IMR-90 (cell line): ENCODE measurements around the gene DEF6. TPM values are rescaled to one million over a fixed set of nuclear protein-coding genes. Genes with fewer than 3 reads are reported as not detected.

Experiments used
- ATAC-seq: fragments of 200-7000 bp; cut with Tn5 transposase; 2 replicates; pipeline ENCODE4 v1.9.1; 2020; ENCODE audit warnings: low read depth, mild to moderate bottlenecking, moderate library complexity
- BruUV-seq: library from RNA; stranded (reverse); fragments of 400-500 nt; replicated peaks from 2 replicates; lab custom pipeline; 2021; lab: Mats Ljungman, UMichigan
- CTCF ChIA-PET: fragments of 300-600 bp; formaldehyde crosslinking; extraction: SDS; loops from one replicate; lab custom pipeline; 2021; ENCODE audit warnings: antibody characterized with exemption; lab: Yijun Ruan, JAX
- POLR2A ChIA-PET: fragments of 300-600 bp; sonication (Branson Sonifier 250); formaldehyde crosslinking; loops from one replicate; lab custom pipeline; 2022; ENCODE audit warnings: antibody characterized with exemption; ENCODE audit not compliant: unreplicated experiment; lab: Charles Lee
- DNase-seq: peaks from one replicate; pipeline ENCODE4 v3.0.0; 2013
- H2AFZ ChIP-seq: replicated peaks from 2 replicates; pipeline ENCODE3; 2013; ENCODE audit warnings: low read length, mild to moderate bottlenecking; ENCODE audit not compliant: poor library complexity
- H2AK5ac ChIP-seq: 2 replicates; pipeline ENCODE4 v1.6.1; 2013; ENCODE audit warnings: low read depth, low read length, inconsistent platforms
- H2AK9ac ChIP-seq: replicated peaks from 2 replicates; pipeline ENCODE3; 2013; ENCODE audit warnings: mild to moderate bottlenecking, low read depth, low read length, moderate library complexity; ENCODE audit not compliant: poor library complexity
- H2BK120ac ChIP-seq: 2 replicates; pipeline ENCODE4 v1.6.1; 2013; ENCODE audit warnings: low read depth, low read length, inconsistent platforms
- H2BK15ac ChIP-seq: 3 replicates; pipeline ENCODE4 v1.6.1; 2013; ENCODE audit warnings: low read depth, low read length, inconsistent platforms
- H2BK20ac ChIP-seq: 2 replicates; pipeline ENCODE4 v1.6.1; 2013; ENCODE audit warnings: low read depth, mild to moderate bottlenecking, inconsistent platforms, low read length, moderate library complexity
- H2BK5ac ChIP-seq: 2 replicates; pipeline ENCODE4 v1.6.1; 2013; ENCODE audit warnings: mild to moderate bottlenecking, low read depth, low read length, inconsistent platforms; ENCODE audit not compliant: poor library complexity, severe bottlenecking
- H3K14ac ChIP-seq: replicated peaks from 2 replicates; pipeline ENCODE4 v1.6.1; 2013; ENCODE audit warnings: low read depth, low read length, inconsistent platforms
- H3K18ac ChIP-seq: 2 replicates; pipeline ENCODE4 v1.6.1; 2013; ENCODE audit warnings: low read depth, low read length, control low read depth
- H3K23ac ChIP-seq: 2 replicates; pipeline ENCODE4 v1.6.1; 2013; ENCODE audit warnings: low read depth, low read length, inconsistent platforms
- H3K27ac ChIP-seq: 2 replicates; pipeline ENCODE4 v1.5.1; 2013; ENCODE audit warnings: mild to moderate bottlenecking, control low read depth, low read length; ENCODE audit not compliant: insufficient read depth
- H3K27me3 ChIP-seq: 2 replicates; pipeline ENCODE4 v1.6.1; 2013; ENCODE audit warnings: low read length; ENCODE audit not compliant: control insufficient read depth, insufficient read depth
- H3K36me3 ChIP-seq: 2 replicates; pipeline ENCODE4 v1.6.1; 2013; ENCODE audit warnings: low read length, mixed read lengths; ENCODE audit not compliant: control insufficient read depth, insufficient read depth
- H3K4ac ChIP-seq: 2 replicates; pipeline ENCODE4 v1.6.1; 2013; ENCODE audit warnings: low read depth, low read length, inconsistent platforms
- H3K4me1 ChIP-seq: 2 replicates; pipeline ENCODE4 v1.6.1; 2013; ENCODE audit warnings: low read length, mixed read lengths; ENCODE audit not compliant: control insufficient read depth, insufficient read depth
- H3K4me2 ChIP-seq: 2 replicates; pipeline ENCODE4 v1.6.1; 2013; ENCODE audit warnings: low read depth, mild to moderate bottlenecking, control low read depth, low read length, moderate library complexity
- H3K4me3 ChIP-seq: 2 replicates; pipeline ENCODE4 v1.5.1; 2013; ENCODE audit warnings: low read depth, mild to moderate bottlenecking, control low read depth, low read length, moderate library complexity; ENCODE audit not compliant: insufficient read depth
- H3K56ac ChIP-seq: 2 replicates; pipeline ENCODE4 v1.6.1; 2013; ENCODE audit warnings: low read length, inconsistent platforms; ENCODE audit not compliant: insufficient read depth; ENCODE audit errors: extremely low read depth
- H3K79me1 ChIP-seq, 2 experiments: 2 replicates each; pipeline ENCODE4 v1.6.1; 2013; ENCODE audit warnings: low read length in 2 of 2, inconsistent platforms in 1 of 2, low read depth in 1 of 2
- H3K9ac ChIP-seq: 2 replicates; pipeline ENCODE4 v1.6.1; 2013; ENCODE audit warnings: low read depth, low read length, control low read depth
- H3K9me1 ChIP-seq: 2 replicates; pipeline ENCODE4 v1.6.1; 2013; ENCODE audit warnings: low read length, inconsistent platforms; ENCODE audit not compliant: insufficient read depth
- H3K9me3 ChIP-seq: 2 replicates; pipeline ENCODE4 v1.6.1; 2013; ENCODE audit warnings: low read length; ENCODE audit not compliant: control insufficient read depth, insufficient read depth
- H4K20me1 ChIP-seq: 2 replicates; pipeline ENCODE4 v1.6.1; 2013; ENCODE audit warnings: low read length, inconsistent platforms; ENCODE audit not compliant: insufficient read depth
- H4K5ac ChIP-seq: 2 replicates; pipeline ENCODE4 v1.6.1; 2013; ENCODE audit warnings: mild to moderate bottlenecking, low read depth, low read length, control low read depth
- H4K8ac ChIP-seq, 2 experiments: 2 replicates each; pipeline ENCODE4 v1.6.1; 2013; ENCODE audit warnings: low read depth in 2 of 2, low read length in 2 of 2, control low read depth in 1 of 2, inconsistent platforms in 1 of 2
- H4K91ac ChIP-seq: 2 replicates; pipeline ENCODE4 v1.6.1; 2013; ENCODE audit warnings: low read depth, low read length, inconsistent platforms; ENCODE audit not compliant: insufficient read depth
- CHD1 ChIP-seq: IDR thresholded peaks from 2 replicates; pipeline ENCODE4 v1.6.1; 2012; ENCODE audit warnings: low read depth, low read length, improper control_type of control experiment
- WGBS, 2 experiments: methylation state at CpG; one replicate each; pipeline versions ENCODE4 v1.1.5 to v1.1.7; 2013; ENCODE audit warnings: missing lambda C conversion rate in 2 of 2; ENCODE audit not compliant: insufficient read length in 1 of 2; ENCODE audit errors: extremely low coverage in 2 of 2; 5-methylcytosine and 5-hydroxymethylcytosine counted together
- dilution Hi-C: fragments of 300-500 bp; cut with HindIII; formaldehyde crosslinking; loops from one replicate; pipeline ENCODE4 v1.14.3; 2018; ENCODE audit warnings: low sequenced_read_pairs; ENCODE audit not compliant: unreplicated experiment
- in situ Hi-C: fragments of 300-500 bp; cut with MboI; formaldehyde crosslinking; loops from 3 replicates; pipeline ENCODE4 v1.14.3; 2019; ENCODE audit warnings: low sequenced_read_pairs, inconsistent platforms, mixed read lengths
- intact Hi-C: fragments of 100-400 bp; cut with micrococcal nuclease; formaldehyde crosslinking; loops from 2 replicates; pipeline ENCODE4 v1.10.0; 2022
- polyA plus RNA-seq, 3 experiments: library from polyadenylated mRNA; depleted of rRNA; stranded (reverse); fragments of >200 nt; gene quantifications; 2 replicates each; pipeline ENCODE4 v1.2.3, GENCODE V29; 2012; ENCODE audit warnings: low replicate concordance in 1 of 3
- total RNA-seq: library from RNA; depleted of rRNA; stranded (reverse); fragments of >200 nt; gene quantifications from 2 replicates; pipeline ENCODE4 v1.2.3, GENCODE V29; 2012

Gene DEF6
- total and polyA plus RNA-seq, 2 of the 4 experiments (the other 2 are of a cell fraction) = 2.5 to 4.2 TPM

GRCh38 chr6:35320031-35320410, 22.4 kb downstream of the DEF6 start:
- H3K4me2 ChIP-seq = no peak overlapping the region
- intact Hi-C loops = no loop called here
- WGBS, 2 experiments = no CpG with 5 or more reads among the region's 2 CpGs
- H2BK20ac ChIP-seq = no peak overlapping the region
- no peak overlapping the region for H3K4ac ChIP-seq
- TF ChIP-seq CHD1 = no peak
- H4K5ac ChIP-seq = no peak overlapping the region
- ChIA-PET POLR2A (no interaction called here), CTCF (interaction anchor here (0.6 kb wide), 1 partner anchor 1526 kb away, joined by 3 read pairs; no protein-coding TSS in a partner anchor)
- in situ Hi-C loops = loop anchor here (25.0 kb wide), 1 partner anchor 417 kb away; the partner anchor contains the start of gene ARMC12
- no peak overlapping the region for H2AFZ ChIP-seq
- no peak overlapping the region for H3K4me3 ChIP-seq
- peaks cover 2% of the 10 kb centered on the region; the same call in 1 of the 2 replicates for H3K4me1 ChIP-seq
- no peak for DNase-seq
- dilution Hi-C loops = no loop called here
- H4K91ac ChIP-seq = no peak overlapping the region
- no peaks in the 10 kb centered on the region for H3K79me1 ChIP-seq
- H2BK120ac ChIP-seq = no peak overlapping the region
- no TSS peak for BruUV-seq
- H3K56ac ChIP-seq = no peak overlapping the region
- no peak overlapping the region for H3K27ac ChIP-seq
- no peak for ATAC-seq
- no peak overlapping the region for H3K9ac ChIP-seq
- H3K9me3 ChIP-seq = no peaks in the 10 kb centered on the region
- H2AK5ac ChIP-seq = no peak overlapping the region
- H3K18ac ChIP-seq = no peak overlapping the region
- H3K9me1 ChIP-seq = peaks cover 4% of the 10 kb centered on the region
- no peak overlapping the region for H2BK5ac ChIP-seq
- no peak overlapping the region for H2AK9ac ChIP-seq
- no peak overlapping the region for H3K14ac ChIP-seq
- H2BK15ac ChIP-seq = no peak overlapping the region
- no peak overlapping the region for H4K8ac ChIP-seq
- no peaks in the 10 kb centered on the region for H3K36me3 ChIP-seq
- H4K20me1 ChIP-seq = no peaks in the 10 kb centered on the region
- peaks cover 9% of the 10 kb centered on the region for H3K27me3 ChIP-seq
- H3K23ac ChIP-seq = no peak overlapping the region
